Transverse colon (tissue), 4 donors: ENCODE data around the gene NUMA1.

Experiments used
- POLR2A ChIP-seq: fragments of 450-650 bp; IDR thresholded peaks from one replicate; pipeline ENCODE4 v1.6.1; 2016; ENCODE audit warnings: antibody characterized with exemption, mild to moderate bottlenecking, moderate library complexity
- POLR2AphosphoS5 ChIP-seq, 3 donors: sonication (generic); formaldehyde crosslinking; IDR thresholded peaks; one replicate each; pipeline ENCODE4 v1.6.1; 2016; ENCODE audit warnings: antibody characterized with exemption in 3 of 3
- TF ChIP-seq, protein P1 (sequence below), 5 experiments: fragments of 200-600 bp in 3 of 5; fragments of 450-650 bp in 2 of 5; sonication (generic) in 3 of 5; IDR thresholded peaks; 1 replicate in 2 of 5; 2 replicates in 3 of 5; pipeline ENCODE4 v1.5.1; 2016 to 2017; ENCODE audit warnings: antibody characterized with exemption in 5 of 5, inconsistent platforms in 3 of 5, mild to moderate bottlenecking in 2 of 5, moderate library complexity in 1 of 5

DNA sequence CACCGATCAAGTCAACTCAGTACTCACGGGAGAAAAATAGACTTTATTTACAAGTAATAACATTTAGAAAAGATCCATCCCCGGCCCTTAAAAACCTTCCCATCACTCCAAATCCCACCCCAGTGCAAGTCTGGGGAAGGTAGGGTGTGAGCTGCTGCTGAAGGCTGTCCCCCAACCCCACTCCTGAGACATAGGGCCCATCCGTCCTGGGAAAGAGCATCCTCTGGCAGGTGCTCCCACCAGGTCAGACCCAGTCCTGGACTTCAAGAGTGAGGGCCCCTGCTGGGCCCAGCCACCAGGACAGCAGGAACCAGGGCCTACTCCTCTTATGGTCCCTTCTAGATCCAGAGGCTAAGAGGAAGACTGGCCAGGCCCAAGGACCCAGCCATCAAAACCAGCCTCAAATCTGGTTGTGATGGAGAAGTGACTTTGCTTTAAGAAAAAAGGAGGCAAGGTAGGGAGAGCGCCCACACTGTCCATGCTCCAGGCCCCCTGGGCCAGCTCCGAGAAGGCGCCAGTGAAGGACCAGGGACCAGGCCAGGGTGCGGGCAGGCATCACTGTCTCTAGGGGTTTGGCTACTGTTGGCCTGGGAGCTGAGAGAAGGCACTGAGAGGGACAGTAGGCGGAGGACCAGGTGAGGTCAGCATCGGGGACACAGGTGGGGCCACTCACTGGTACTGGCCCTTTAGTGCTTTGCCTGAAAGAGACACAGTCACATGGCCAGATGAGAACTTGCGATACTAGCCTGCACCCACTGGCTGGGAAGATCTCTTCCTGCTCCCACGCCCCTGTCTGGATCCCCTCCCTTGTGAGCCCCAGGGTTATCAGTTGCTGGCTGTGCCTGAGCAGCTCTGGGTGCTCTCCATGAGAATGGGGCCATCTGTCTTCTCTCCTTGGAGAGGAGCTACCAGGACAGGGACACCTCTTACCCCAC is 77.2 kb downstream of the NUMA1 start:
- TF ChIP-seq, protein P1, sequence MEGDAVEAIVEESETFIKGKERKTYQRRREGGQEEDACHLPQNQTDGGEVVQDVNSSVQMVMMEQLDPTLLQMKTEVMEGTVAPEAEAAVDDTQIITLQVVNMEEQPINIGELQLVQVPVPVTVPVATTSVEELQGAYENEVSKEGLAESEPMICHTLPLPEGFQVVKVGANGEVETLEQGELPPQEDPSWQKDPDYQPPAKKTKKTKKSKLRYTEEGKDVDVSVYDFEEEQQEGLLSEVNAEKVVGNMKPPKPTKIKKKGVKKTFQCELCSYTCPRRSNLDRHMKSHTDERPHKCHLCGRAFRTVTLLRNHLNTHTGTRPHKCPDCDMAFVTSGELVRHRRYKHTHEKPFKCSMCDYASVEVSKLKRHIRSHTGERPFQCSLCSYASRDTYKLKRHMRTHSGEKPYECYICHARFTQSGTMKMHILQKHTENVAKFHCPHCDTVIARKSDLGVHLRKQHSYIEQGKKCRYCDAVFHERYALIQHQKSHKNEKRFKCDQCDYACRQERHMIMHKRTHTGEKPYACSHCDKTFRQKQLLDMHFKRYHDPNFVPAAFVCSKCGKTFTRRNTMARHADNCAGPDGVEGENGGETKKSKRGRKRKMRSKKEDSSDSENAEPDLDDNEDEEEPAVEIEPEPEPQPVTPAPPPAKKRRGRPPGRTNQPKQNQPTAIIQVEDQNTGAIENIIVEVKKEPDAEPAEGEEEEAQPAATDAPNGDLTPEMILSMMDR (IDR thresholded peaks at IDR 0.05), result no peak
- TF ChIP-seq POLR2A, result no peak
- no peak for TF ChIP-seq POLR2AphosphoS5 (IDR thresholded peaks at IDR 0.05)
